K562 (cell line): ENCODE data around the gene OTUD5.

Source experiments
- ARNT ChIP-seq, 2 experiments: fragments of 450-650 bp; IDR thresholded peaks; 2 replicates each; pipeline ENCODE4 v1.6.1; 2016; ENCODE audit warnings: mild to moderate bottlenecking in 1 of 2
- CCAR2 ChIP-seq: fragments of 200-400 bp; formaldehyde crosslinking; IDR thresholded peaks from 2 replicates; pipeline ENCODE4 v1.6.1; 2017; ENCODE audit warnings: mild to moderate bottlenecking, low read depth, low read length
- CTCF ChIP-seq, 3 experiments: IDR thresholded peaks in 2 of 3; conservative IDR thresholded peaks in 1 of 3; 2 replicates each; pipeline ENCODE4 v1.5.1; 2011 to 2012; ENCODE audit warnings: low read length in 3 of 3, mild to moderate bottlenecking in 3 of 3, control low read depth in 2 of 3, improper control_type of control experiment in 1 of 3, inconsistent platforms in 1 of 3, low read depth in 1 of 3, mixed read lengths in 1 of 3, moderate library complexity in 1 of 3; ENCODE audit not compliant: insufficient read depth in 2 of 3
- DIDO1 ChIP-seq: fragments of 450-650 bp; IDR thresholded peaks from 2 replicates; pipeline ENCODE4 v1.6.1; 2016; ENCODE audit warnings: low read depth, missing biosample characterization, missing genetic modification characterization
- EP400 ChIP-seq: fragments of 450-650 bp; IDR thresholded peaks from 2 replicates; pipeline ENCODE4 v1.6.1; 2017; ENCODE audit warnings: antibody characterized with exemption, mild to moderate bottlenecking, moderate library complexity
- FOXK1 ChIP-seq: sonication (generic); formaldehyde crosslinking; IDR thresholded peaks from 2 replicates; pipeline ENCODE4 v1.8.0; 2022; ENCODE audit warnings: missing genetic modification reagents, mild to moderate bottlenecking, borderline replicate concordance
- LCOR ChIP-seq: sonication (generic); formaldehyde crosslinking; IDR thresholded peaks from 2 replicates; pipeline ENCODE4 v1.8.0; 2022; ENCODE audit warnings: mild to moderate bottlenecking, missing genetic modification reagents
- MAFK ChIP-seq: IDR thresholded peaks from 2 replicates; pipeline ENCODE4 v1.6.1; 2011; ENCODE audit warnings: low read length, improper control_type of control experiment
- POLR2AphosphoS5 ChIP-seq: IDR thresholded peaks from 2 replicates; pipeline ENCODE4 v1.6.1; 2011; ENCODE audit warnings: mild to moderate bottlenecking, low read depth, low read length, moderate library complexity; ENCODE audit not compliant: control insufficient read depth, insufficient read depth
- SP2 ChIP-seq: IDR thresholded peaks from 2 replicates; pipeline ENCODE4 v1.6.1; 2011; ENCODE audit warnings: mild to moderate bottlenecking, low read depth, low read length, moderate library complexity; ENCODE audit not compliant: poor library complexity, severe bottlenecking; ENCODE audit errors: extremely low read depth
- SRF ChIP-seq, 2 experiments: fragments of 250-450, 450-650 bp in 1 of 2; sonication (Bioruptor Pico) in 1 of 2; sonication (generic) in 1 of 2; formaldehyde crosslinking; IDR thresholded peaks; 2 replicates each; pipeline versions ENCODE4 v1.5.0 to v1.5.1; 2020 to 2022; ENCODE audit warnings: mild to moderate bottlenecking in 1 of 2, missing genetic modification reagents in 1 of 2
- SRSF1 ChIP-seq: fragments of 200-400 bp; formaldehyde crosslinking; IDR thresholded peaks from 2 replicates; pipeline ENCODE4 v1.6.1; 2017; ENCODE audit warnings: mild to moderate bottlenecking, low read depth, low read length, moderate library complexity

- TF ChIP-seq CCAR2 (no peak), POLR2AphosphoS5 (no peak), SP2 (no peak), FOXK1 (CRISPR knock-in tag) (no peak), SRSF1 (no peak), CTCF (IDR thresholded peaks at IDR 0.05 in 2 of 3, conservative IDR thresholded peaks at IDR 0.05 in 1 of 3; ENCODE audit: insufficient read depth in 2 of 3, low read depth in 1 of 3, low read length in 3 of 3) (no peak), LCOR (no peak), ARNT (IDR thresholded peaks at IDR 0.05) (no peak), SRF (CRISPR knock-in tag; IDR thresholded peaks at IDR 0.05) (no peak), EP400 (no peak), MAFK (no peak), DIDO1 (tag) (no peak)
These were observed 8.6 kb upstream of the OTUD5 start for GRCh38 chrX:48965959-48966358.
